AG10803 (cell line): ENCODE results near the gene INPP4A.

Experiments
- DNase-seq: peaks from one replicate; pipeline ENCODE4 v3.0.0; 2010; ENCODE audit warnings: low read depth
- H3K4me3 ChIP-seq: 2 replicates; pipeline ENCODE4 v1.5.1; 2011; ENCODE audit warnings: mild to moderate bottlenecking, low read length, control low read depth
- CTCF ChIP-seq: conservative IDR thresholded peaks from 2 replicates; pipeline ENCODE4 v1.5.1; 2011; ENCODE audit warnings: mild to moderate bottlenecking, low read length, control low read depth, inconsistent platforms

The INPP4A gene

GRCh38 chr2:98461498-98462049, 16.9 kb downstream of the INPP4A start:
- no peak overlapping the region for H3K4me3 ChIP-seq
- DNase-seq = no peak
- TF ChIP-seq CTCF = no peak

DNA sequence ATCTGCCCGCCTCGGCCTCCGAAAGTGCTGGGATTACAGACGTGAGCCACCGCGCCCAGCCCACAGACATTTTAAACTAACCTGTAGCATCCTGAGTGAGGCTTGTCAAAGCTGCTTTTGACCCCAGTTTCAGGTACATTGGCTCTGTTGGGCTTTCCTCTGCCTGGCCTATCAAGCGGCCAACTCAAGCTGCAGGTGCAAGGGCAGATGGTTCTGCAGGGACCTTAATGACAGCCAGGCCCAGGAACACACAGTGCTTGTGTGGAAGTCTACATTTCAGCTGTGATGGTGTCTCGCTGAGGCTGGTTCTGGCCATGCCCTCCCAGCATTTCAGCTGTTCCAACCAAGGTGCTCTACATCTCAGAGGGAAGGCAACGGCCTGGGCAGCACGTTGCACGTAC, 18.4 kb downstream of the INPP4A start:
- no peak for DNase-seq
- H3K4me3 ChIP-seq = no peak overlapping the region
- TF ChIP-seq CTCF = no peak

GRCh38 chr2:98463551-98463971, 18.9 kb downstream of the INPP4A start:
- H3K4me3 ChIP-seq = no peak overlapping the region
- no peak for TF ChIP-seq CTCF
- DNase-seq = no peak

- no peak for TF ChIP-seq CTCF
- no peak for DNase-seq
- no peak overlapping the region for H3K4me3 ChIP-seq
Observed at GRCh38 chr2:98463988-98464771, 19.5 kb downstream of the INPP4A start.

- TF ChIP-seq CTCF = no peak
Observed at GRCh38 chr2:98464772-98465310, 20.2 kb downstream of the INPP4A start.

DNA sequence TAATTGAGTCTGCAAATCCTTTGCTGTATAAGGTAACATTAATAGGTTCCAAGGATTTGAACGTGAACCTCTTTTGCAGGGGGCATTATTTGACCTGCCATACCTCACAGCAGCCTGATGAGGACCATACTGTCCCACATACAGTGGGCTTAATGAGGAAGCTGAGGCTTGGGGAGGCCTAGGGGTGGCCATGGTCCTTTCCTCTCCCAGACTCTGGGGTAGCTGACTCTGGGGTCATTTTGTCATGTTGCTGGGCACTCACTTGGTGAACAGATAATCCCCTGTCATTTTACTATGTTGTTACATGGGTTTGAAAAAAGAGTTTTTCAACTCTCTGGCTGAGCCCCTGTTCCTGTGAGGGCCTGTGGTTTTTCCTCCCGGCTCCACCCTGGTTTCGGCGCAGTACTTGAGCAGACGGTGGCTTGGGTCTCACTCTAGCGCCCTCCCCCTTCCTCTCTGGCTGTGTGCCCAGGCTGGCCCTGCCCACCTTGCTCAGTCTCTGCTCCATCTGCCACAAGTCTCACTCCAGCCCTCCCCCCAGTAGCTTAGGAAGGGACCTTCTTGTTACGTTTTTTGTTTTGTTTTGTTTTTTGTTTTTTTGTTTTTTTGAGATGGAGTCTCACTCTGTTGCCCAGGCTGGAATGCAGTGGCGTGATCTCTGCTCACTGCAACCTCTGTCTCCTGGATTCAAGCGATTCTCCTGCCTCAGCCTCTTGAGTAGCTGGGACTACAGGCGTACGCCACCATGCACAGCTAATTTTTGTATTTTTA, 21.0 kb downstream of the INPP4A start:
- H3K4me3 ChIP-seq = no peak overlapping the region
- no peak for TF ChIP-seq CTCF
- peak; percentile 58 for DNase-seq

More at GRCh38 chr2:98464772-98465310, 20.2 kb downstream of the INPP4A start:
- DNase-seq = no peak
- H3K4me3 ChIP-seq = no peak overlapping the region
